NCI-H2107 (cell line): Measurements from ENCODE around the gene NAV2.

Experiments used
- DNase-seq: peaks from one replicate; lab custom pipeline; 2025; lab: John Stamatoyannopoulos, UW

The NAV2 gene

GRCh38 chr11:20041499-20041898 is 328.9 kb downstream of the NAV2 start:
- DNase-seq: no peak

- no peak for DNase-seq
Observed at GRCh38 chr11:20042045-20042639, 329.5 kb downstream of the NAV2 start.

GRCh38 chr11:20042811-20043341 is 330.2 kb downstream of the NAV2 start:
- no peak for DNase-seq

- DNase-seq: no peak
Observed at GRCh38 chr11:20043992-20044391, 331.4 kb downstream of the NAV2 start.

DNA sequence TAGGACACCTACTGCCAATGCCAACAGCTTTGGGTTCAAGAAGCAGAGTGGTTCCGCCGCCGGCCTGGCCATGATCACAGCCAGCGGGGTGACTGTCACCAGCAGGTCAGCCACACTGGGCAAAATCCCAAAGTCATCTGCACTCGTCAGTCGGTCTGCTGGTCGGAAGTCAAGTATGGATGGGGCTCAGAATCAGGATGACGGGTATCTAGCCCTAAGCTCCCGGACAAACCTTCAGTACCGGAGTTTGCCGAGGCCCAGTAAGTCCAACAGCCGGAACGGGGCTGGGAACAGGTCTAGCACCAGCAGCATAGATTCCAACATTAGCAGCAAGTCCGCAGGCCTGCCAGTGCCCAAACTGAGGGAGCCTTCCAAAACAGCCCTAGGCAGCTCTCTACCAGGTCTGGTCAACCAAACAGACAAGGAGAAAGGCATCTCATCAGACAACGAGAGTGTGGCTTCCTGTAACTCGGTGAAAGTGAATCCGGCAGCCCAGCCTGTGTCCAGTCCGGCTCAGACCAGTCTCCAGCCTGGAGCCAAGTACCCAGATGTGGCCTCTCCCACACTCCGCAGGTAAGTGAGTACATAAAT is 332.6 kb downstream of the NAV2 start:
- no peak for DNase-seq

GRCh38 chr11:20046416-20046815 is 333.8 kb downstream of the NAV2 start:
- no peak for DNase-seq

DNA sequence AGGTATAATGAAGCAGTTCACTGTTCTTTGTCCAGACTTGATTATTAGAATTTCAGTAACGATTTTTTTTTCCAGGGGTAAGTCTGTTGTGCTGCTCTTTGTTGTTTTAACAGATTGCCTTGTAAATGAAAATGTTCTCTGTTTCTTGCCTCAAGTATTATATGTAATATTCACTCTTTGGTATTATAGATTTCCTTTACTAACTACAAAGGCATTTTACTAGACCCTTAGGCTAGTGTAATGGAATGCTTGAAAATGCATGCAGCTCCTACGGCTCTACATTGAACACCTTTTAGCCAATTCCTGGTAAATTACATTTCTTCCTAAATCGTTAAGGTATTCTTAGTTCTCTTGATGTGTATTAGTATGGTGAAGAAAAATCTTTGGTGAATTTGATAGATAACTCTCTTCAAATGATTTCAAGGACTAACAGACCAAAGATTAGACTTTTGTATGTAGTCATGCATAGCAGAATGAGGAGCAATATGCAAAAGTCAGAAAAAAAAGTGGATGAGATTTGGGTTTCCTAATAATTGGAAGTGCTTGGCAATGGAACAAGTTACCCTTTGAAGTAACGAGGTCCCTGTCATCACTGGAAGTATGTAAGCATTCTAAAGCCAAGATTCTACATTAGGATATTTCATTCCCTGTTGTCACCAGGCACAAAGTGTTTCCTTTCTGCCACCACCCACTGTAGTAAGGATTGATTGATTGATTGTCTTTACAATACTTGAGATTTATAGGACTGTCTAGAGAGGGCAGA is 334.6 kb downstream of the NAV2 start:
- DNase-seq: no peak

DNA sequence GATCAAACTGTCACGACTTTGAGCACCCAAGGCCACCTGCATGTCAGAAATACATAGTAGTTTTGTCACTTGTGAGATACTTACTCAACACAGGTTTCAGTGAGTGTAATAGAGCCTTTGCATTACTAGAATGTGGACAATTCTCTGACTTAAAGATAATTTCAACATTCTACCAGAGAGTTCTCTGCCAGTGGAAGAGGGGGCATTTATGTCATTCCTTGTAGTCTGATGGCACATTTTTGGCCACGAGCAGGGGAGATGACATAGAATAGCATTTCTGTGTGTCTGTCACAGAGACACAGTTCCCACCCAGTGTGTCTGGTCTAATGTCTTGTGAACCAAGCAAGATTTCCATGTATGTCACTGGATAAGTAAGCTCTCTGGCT is 335.1 kb downstream of the NAV2 start:
- DNase-seq: no peak

DNA sequence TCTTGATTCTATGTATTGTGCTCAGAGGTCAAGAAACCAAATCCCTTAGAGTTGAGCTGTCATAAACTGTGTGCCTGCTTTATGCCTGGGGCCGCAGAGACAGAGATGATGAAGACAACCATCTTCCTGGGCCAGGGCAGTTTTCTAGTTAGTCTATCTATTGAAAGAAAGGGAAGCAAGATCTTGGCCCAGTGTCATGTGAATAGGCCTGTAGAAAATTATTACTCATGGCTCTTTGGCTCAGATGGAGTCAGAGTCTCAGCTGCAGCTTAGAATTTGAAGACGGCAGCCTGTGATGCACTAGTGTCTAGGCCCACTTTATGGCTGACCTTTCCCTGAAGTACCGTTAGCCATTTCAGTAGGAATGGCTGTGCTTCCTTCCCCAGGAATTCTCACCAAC is 335.6 kb downstream of the NAV2 start:
- DNase-seq: no peak

- DNase-seq: no peak
Observed at GRCh38 chr11:20048707-20049106, 336.1 kb downstream of the NAV2 start.

DNA sequence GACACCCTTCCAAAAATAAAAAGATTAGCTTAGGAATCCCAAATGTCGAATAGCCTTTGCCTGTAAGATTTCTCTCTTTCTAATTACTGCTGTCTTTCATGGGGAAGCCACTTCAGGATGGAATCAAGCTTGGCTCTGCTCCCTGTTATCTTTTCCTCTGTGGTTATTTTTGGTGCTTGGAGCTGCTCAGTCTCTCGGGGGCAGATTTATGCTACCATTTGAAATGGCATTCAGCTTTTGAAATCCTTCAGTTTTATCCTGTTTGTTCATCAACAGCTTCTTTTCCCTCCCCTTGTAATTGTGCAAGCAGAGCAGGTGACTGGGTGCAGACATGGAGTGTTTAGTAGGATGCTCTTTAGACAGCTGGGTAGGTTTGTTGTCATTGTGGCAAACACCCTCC is 336.6 kb downstream of the NAV2 start:
- no peak for DNase-seq

DNA sequence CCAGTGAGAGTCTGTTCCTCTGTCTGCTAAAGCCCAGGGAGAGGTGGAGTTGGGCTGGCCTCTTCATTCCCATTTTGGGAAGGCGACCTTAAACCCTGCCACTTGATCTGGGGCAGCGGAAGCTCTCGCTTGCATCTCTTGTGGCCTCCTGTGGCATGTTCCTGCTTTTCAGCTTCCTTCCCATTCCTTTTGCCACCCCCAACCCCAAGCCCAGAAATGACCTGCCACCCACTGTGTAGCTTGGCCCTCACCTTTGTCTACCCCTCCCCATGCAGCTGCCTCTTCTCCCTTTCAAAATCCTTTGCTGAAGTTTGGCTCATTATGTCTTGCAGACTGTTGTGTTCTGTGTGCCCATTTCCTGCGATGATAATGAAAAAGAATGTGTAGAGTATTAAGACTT is 337.4 kb downstream of the NAV2 start:
- no peak for DNase-seq

DNA sequence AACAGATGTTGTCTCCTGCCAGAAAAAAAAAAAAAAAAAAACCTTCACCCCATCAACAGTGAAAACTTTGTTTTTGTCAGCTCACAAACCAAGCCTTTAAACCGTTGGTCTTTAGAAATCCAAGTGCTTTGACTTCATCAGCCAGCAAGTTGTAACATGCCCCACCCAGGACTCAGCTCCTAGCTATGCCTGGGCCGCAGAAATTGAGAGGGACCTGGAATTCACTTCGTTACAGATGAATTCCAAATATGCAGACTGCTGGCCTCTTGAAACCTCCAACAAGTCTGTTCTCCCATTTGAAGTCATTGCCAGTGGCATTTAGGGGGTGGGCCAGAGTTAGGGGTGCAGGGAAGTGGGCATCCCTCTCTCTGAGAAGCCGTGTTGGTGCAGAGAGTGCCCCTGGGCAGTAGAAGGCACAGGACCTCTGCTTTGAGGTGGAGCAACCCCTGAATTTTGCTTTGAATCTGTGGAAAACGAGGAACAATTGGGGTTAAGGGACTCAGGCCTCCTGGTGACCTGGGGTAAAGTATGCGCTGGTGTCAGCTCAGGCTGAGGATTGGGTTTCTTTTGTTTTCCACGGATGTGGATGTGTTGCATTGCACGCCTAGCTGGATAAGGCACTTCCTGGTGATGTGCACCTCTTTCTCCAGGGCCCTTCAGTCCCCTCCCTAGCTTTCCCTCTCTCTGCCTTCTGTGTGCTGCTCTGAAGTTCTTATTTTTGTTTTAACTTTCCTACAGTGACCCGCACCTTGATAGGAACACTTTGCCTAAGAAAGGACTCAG is 338.1 kb downstream of the NAV2 start:
- no peak for DNase-seq

- DNase-seq: no peak
Observed at GRCh38 chr11:20051469-20052399, 339.1 kb downstream of the NAV2 start.

DNA sequence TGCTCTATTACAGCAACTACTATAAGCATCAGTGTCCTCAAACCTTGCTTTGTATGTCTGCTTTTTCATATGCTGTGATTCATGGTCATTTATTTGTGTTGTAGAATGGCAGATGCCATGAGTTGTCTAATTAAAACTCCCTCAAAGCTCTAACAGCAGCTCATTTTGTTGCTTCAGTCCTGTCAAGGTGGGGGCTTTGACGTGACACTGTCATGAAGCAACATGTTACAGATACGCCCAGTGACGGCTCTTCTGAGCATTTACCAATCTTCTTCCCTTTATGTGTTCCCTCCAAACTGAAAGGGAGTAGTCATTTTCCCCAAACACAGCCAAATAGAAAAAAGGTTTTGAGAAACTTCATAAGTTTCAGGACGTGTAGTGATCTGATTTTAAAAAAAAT is 340.9 kb downstream of the NAV2 start:
- no peak for DNase-seq

- no peak for DNase-seq
Observed at GRCh38 chr11:20054584-20054983, 341.9 kb downstream of the NAV2 start.

DNA sequence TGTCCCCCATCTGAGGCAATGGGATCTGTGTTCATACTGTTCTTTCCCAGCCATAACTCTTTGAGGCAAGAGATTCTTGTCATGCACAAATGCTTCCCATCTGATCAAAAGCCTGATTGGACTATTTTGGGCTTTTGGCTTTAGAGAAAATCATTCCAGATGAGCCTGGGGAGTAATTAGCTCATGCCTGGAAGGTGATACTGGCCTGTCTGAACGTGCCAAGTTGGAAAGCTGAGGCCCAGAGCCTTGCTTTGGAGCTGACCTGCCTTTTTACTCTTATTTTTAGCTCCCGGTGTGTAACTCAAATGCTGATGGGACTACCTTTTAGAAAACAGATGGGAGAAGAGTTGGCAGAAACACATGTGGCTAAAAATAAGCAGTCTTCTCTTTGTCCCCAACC is 342.7 kb downstream of the NAV2 start:
- no peak for DNase-seq

DNA sequence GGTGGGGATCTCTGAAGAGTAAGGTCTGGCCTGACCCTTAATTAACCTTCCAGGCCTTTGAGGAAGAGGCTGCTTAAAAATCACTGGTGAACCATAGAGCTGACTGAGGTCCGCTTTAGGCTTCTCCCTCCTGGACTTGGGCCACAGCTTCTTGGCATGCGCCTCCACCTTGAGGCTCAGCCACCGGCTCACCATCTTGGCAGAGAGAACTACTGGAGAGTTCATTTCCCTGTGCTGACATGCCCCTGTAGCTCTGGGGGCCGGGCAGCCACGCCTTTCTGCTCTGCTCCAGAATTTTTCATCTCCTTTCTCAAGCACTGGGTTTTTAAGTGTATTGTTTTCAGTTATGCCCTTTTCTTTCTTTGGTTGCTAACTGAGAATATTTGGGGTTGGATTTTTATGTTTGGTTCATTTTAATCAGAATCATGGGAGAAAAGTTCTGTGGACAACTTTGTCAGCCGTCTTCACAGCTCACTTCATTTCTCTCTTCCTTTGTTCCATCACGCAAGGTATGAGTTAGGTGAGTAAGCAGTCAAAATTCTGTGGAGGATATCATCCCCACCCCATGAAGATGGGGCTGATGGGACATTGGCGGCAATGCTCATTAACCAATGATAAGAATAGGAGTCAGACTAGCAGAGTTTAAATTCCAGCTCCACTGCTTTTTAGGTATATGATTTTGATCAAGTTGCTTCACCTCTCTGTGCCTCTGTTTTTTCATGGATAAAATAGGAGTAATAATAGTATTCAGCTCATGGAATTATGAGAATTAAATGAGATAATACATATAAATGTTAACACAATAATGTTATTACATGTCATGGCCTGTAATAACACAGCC is 343.7 kb downstream of the NAV2 start:
- DNase-seq: no peak

DNA sequence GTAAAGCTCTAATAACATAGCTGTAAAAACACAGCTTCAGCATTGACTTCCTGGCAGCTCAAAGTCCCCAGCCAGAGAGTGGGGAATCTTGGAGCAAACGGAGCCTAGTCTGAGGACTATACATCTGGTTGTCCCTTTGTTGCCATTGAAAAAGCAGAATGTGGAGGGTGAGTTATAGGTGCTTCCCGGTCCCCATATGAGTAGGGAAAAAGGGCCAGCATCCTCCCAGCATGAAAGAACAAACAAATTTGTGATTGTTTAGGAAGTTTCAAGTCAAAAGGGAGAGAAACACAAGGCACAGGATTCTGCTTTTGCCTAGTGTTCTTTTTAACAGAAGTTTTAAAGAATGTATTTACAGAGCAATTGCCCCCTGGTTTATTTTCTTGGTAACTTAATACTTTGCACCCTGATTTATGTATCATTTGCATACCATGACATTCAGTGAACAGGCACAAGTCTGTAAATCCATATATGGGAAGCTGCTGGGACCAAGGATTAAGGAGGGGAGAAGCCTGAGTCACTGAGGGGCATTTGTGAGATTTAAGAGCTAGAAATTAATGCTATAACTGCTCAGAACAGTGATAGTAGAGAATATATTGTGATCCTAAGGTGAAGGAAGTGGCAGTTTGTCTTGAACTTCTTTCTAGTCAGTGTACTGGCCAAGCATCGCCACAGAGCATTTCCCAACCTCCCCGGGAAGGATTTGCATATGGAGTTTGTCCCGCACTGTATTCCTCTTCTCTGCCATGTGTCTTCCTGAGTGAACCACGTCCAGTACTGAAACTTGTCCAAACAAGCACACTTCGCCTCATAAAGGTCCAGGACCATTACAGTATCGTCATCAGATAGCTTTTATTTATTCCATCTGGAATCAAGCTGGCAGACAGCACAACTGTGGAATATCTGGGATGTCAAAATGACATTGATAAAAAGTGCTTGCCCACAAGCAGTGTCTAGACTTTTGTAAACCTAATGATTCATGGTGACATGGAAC is 344.6 kb downstream of the NAV2 start:
- DNase-seq: no peak
